GM19025 (cell line): ENCODE results near the gene RGS10.
"Not testable (repeated sequence)": the region's sequence is repeated elsewhere in the genome, so short reads cannot be mapped to it uniquely, and the experiment has no call there.

Experiments
- ATAC-seq: cut with Tn5 transposase; IDR thresholded peaks from one replicate; pipeline ENCODE4 v1.9.1; 2021; ENCODE audit warnings: mild to moderate bottlenecking, low read depth, moderate library complexity; ENCODE audit not compliant: unreplicated experiment

RGS10 gene

GRCh38 chr10:119542357-119542987 lies at the start of gene RGS10:
Gene RGS10 (minus strand): TSS chr10:119542719. CDS start chr10:119542638, 81 bp downstream.
- ATAC-seq = peak; percentile 74

- no peak for ATAC-seq
These were observed 45.6 kb upstream of the RGS10 start for GRCh38 chr10:119588071-119588470.

DNA sequence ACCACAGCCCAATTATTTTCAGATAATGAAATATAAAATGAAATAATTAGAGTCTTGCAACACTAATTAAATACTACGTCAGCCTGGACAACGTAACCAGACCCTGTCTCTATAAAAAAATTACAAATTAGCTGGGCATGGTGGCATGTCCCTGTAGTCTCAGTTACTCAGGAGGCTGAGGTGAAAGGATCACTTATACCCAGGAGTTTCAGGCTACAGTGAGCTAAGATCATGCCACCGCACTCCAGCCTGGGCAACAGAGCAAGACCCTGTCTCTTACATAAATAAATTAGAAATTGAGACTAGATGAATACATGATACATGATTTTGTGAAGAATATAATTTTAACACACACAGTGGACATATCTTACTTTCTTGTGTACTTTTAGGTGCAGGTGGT lies 35.8 kb upstream of the RGS10 start:
- no peak for ATAC-seq

GRCh38 chr10:119575991-119576390 lies 33.5 kb upstream of the RGS10 start:
- no peak for ATAC-seq

DNA sequence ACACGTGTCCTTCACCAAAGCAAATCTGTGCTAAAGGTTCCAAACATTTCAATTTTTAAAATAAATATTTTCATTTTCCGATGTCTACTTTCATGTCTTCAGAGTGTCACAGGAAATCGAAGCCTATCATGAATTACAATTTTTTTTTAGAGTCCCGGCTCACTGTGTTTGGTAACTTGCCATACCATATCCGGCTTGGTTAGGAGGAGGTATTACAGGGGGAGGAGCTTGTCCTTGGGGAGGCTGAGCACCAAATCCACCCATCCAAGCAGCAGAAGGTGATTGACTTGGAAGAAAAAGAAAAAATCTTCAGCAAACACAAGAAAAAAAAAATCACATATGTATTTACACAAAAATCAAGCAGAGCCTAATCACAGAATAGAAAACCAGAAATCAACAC lies 33.0 kb upstream of the RGS10 start:
- no peak for ATAC-seq

- ATAC-seq = no peak
These were observed 25.5 kb upstream of the RGS10 start for GRCh38 chr10:119567978-119568377.

DNA sequence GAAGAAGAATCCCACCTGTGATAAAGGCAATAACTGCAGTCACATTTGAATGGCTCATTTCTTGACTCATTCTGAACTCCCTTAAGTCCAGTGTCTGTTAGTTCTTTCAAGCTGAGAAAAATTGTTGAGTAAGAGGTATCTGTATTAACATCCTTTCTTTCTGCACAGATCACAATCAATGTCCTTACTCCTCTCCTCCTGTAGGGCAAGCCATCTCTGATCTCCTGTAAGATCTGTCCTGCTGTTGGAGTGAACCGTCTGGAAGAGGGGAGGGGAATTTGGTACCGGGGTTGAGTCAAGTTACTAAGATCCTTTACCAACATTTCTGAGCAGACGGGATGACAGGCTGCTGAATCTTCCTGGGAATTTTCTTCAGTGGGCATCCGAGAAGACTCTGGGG lies 19.6 kb upstream of the RGS10 start:
- ATAC-seq = no peak

DNA sequence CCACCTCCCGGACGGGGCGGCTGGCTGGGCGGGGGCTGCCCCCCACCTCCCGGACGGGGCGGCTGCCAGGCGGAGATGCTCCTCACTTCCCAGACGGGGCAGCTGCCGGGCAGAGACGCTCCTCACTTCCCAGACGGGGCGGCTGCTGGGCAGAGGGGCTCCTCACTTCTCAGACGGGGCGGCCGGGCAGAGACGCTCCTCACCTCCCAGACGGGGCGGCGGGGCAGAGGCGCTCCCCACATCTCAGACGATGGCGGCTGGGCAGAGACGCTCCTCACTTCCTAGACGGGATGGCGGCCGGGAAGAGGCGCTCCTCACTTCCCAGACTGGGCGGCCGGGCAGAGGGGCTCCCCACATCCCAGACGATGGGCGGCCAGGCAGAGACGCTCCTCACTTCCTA lies 17.0 kb upstream of the RGS10 start:
- not testable (repeated sequence) for ATAC-seq

GRCh38 chr10:119556081-119556480 lies 13.6 kb upstream of the RGS10 start:
- not testable (repeated sequence) for ATAC-seq

DNA sequence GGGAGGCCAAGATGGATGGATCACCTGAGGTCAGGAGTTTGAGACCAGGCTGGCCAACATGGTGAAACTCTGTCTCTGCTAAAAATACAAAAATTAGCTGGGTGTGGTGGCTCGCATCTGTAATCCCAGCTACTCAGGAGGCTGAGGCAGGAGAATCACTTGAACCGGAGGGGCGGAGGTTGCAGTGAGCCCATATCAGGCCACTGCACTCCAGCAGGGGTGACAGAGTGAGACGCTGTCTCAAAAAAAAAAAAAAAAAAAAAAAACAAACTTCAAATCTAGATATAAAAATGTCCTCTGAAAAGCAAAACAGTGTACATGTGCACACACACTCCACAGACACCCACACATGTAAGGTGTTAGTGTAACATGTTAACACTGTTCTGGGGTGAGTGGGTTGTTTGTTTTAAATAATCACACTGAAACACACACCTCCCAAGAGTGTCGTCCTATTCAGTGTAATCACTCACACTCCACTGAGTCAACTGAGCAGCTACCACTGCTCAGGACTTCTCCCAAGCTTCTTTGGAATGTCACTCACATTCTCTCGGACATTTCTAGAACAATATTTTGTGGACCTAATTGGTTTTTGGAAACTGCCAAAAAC lies 12.8 kb upstream of the RGS10 start:
- ATAC-seq = no peak

DNA sequence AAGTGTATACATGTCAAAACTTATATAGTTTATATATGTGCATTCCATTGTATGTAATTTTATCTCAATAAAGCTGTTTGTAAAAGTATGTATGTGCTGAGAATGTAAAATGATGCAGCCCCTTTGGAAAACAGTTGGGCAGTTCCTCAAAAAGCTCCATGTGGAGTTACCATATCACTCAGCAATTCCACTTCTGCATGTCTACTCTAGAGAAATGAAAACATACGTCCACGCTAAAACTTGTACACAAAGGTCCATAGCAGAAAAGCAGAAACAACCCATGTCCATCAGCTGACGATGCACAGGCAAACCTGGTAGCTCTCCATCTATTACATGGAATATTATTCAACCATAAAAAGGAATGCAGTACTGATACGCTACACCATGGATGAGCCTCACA lies 8.3 kb upstream of the RGS10 start:
- ATAC-seq = no peak

GRCh38 chr10:119549247-119549999 lies 6.9 kb upstream of the RGS10 start:
- ATAC-seq = no peak

DNA sequence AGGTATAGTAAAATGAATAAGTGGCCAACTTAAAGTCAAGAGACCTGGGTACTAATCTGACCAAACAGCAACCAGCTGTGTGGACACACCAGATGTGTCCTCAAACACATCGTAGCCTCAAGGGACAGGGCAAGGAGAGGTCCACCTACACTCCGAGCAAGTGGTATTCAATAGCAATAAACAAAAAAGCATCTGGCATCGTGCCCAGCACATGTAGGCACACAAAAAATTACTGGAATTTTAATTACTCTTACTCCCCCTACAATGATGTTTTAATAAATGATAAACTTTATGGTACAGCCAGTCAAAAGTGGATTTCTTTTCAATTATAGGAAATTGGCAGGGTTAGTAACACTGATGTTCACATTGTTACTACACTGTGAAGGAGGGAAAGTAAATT lies 3.5 kb upstream of the RGS10 start:
- ATAC-seq = no peak

GRCh38 chr10:119545310-119545709 lies 2.8 kb upstream of the RGS10 start:
- no peak for ATAC-seq

- ATAC-seq = no peak
These were observed 1.5 kb upstream of the RGS10 start for GRCh38 chr10:119543814-119544642.

- ATAC-seq = peak; percentile 37
These were observed 682 bp upstream of the RGS10 start for GRCh38 chr10:119542988-119543813.

GRCh38 chr10:119541459-119542356 lies 811 bp downstream of the RGS10 start:
- no peak for ATAC-seq

DNA sequence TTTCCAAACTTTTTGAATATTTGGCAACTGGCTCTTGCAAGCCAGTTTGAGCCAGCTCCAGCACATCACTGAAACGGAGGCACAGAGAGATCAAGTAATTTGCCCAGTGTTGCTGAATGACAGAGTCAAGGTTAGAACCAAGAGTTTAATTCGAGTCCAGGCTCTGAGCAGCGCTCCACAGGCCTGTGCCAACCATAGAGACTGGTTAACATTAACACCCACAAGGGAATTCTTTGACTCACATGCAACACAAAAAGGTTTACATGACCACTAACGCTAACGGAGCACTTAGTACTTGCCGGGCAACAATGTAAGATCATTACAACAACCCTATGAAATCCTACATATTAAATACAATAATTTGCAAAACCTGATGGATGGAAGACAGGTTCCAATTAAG lies 1.5 kb downstream of the RGS10 start:
- ATAC-seq = no peak

- ATAC-seq = no peak
These were observed 2.5 kb downstream of the RGS10 start for GRCh38 chr10:119540038-119540437.
